DOHH2 (cell line): ENCODE data around the gene MYO1H.

Source experiments
- H3F3A ChIP-seq: fragments of 200-600 bp; sonication (generic), shearing (Covaris generic); 2 replicates; pipeline ENCODE4 v1.6.0; 2016; ENCODE audit warnings: antibody characterized with exemption, mild to moderate bottlenecking; ENCODE audit not compliant: control insufficient read depth, insufficient read depth
- H3K27ac ChIP-seq: fragments of 200-600 bp; sonication (generic); 2 replicates; pipeline ENCODE4 v1.5.1; 2014; ENCODE audit warnings: low read depth, mild to moderate bottlenecking, low read length, moderate library complexity
- H3K27me3 ChIP-seq: fragments of 200-600 bp; sonication (generic); 2 replicates; pipeline ENCODE4 v1.6.1; 2014; ENCODE audit warnings: mild to moderate bottlenecking, low read length, mixed read lengths; ENCODE audit not compliant: control insufficient read depth
- H3K36me3 ChIP-seq: fragments of 200-600 bp; sonication (generic); 2 replicates; pipeline ENCODE4 v1.6.1; 2014; ENCODE audit warnings: mild to moderate bottlenecking, low read length, moderate library complexity, mixed read lengths; ENCODE audit not compliant: control insufficient read depth
- H3K4me1 ChIP-seq: fragments of 200-600 bp; sonication (generic); 2 replicates; pipeline ENCODE4 v1.6.1; 2014; ENCODE audit warnings: mild to moderate bottlenecking, low read length, mixed read lengths; ENCODE audit not compliant: control insufficient read depth
- H3K4me2 ChIP-seq: fragments of 200-600 bp; sonication (generic); 2 replicates; pipeline ENCODE4 v1.6.0; 2014; ENCODE audit warnings: mild to moderate bottlenecking, low read length, moderate library complexity
- H3K4me3 ChIP-seq: fragments of 200-600 bp; sonication (generic); 2 replicates; pipeline ENCODE4 v1.5.1; 2014; ENCODE audit warnings: mild to moderate bottlenecking, low read length, mixed read lengths
- H3K79me2 ChIP-seq: fragments of 200-600 bp; sonication (generic); 2 replicates; pipeline ENCODE4 v1.6.1; 2014; ENCODE audit warnings: mild to moderate bottlenecking, low read length, mixed read lengths; ENCODE audit not compliant: control insufficient read depth
- H3K9me2 ChIP-seq: fragments of 200-600 bp; sonication (generic); replicated peaks from 2 replicates; pipeline ENCODE4 v1.6.1; 2014; ENCODE audit warnings: mild to moderate bottlenecking, low read length, mixed read lengths; ENCODE audit not compliant: control insufficient read depth
- H3K9me3 ChIP-seq: fragments of 200-600 bp; sonication (generic); 2 replicates; pipeline ENCODE4 v1.6.1; 2014; ENCODE audit warnings: antibody characterized with exemption, low read length, mixed read lengths; ENCODE audit not compliant: control insufficient read depth, insufficient read depth
- H4K20me1 ChIP-seq: fragments of 200-600 bp; sonication (generic); 2 replicates; pipeline ENCODE4 v1.6.0; 2014; ENCODE audit warnings: low read depth, mild to moderate bottlenecking, antibody characterized with exemption, low read length, moderate library complexity; ENCODE audit not compliant: control insufficient read depth, insufficient read depth
- CTCF ChIP-seq: fragments of 200-600 bp; sonication (generic); IDR thresholded peaks from one replicate; pipeline ENCODE4 v1.5.1; 2014; ENCODE audit warnings: antibody characterized with exemption, mild to moderate bottlenecking, low read depth, low read length; ENCODE audit not compliant: poor library complexity, severe bottlenecking
- EZH2phosphoT487 ChIP-seq: fragments of 200-600 bp; sonication (generic); IDR thresholded peaks from 2 replicates; pipeline ENCODE4 v1.6.1; 2017; ENCODE audit warnings: borderline replicate concordance, mild to moderate bottlenecking, antibody characterized with exemption, low read length, moderate library complexity, mixed read lengths

The MYO1H gene

GRCh38 chr12:109336593-109336992 lies 11.1 kb upstream of the MYO1H start:
- H3F3A ChIP-seq, result no peaks in the 10 kb centered on the region
- no peak overlapping the region for H3K27ac ChIP-seq
- H3K27me3 ChIP-seq, result 0 out of 2 replicates have a peak, but pooled peaks cover 2% of the 10 kb centered on the region
- H3K4me2 ChIP-seq, result no peak overlapping the region
- no peaks in the 10 kb centered on the region for H3K9me3 ChIP-seq
- no peaks in the 10 kb centered on the region for H3K9me2 ChIP-seq
- H3K4me1 ChIP-seq, result no peaks in the 10 kb centered on the region
- H3K36me3 ChIP-seq, result no peaks in the 10 kb centered on the region
- no peak for TF ChIP-seq EZH2phosphoT487
- TF ChIP-seq CTCF, result no peak
- H4K20me1 ChIP-seq, result no peaks in the 10 kb centered on the region
- no peaks in the 10 kb centered on the region for H3K79me2 ChIP-seq
- no peak overlapping the region for H3K4me3 ChIP-seq

- H3K4me1 ChIP-seq, result no peaks in the 10 kb centered on the region
- H3K27me3 ChIP-seq, result 0 out of 2 replicates have a peak, but pooled peaks cover 2% of the 10 kb centered on the region
- no peaks in the 10 kb centered on the region for H3K9me2 ChIP-seq
- no peaks in the 10 kb centered on the region for H3F3A ChIP-seq
- H3K4me3 ChIP-seq, result no peak overlapping the region
- no peaks in the 10 kb centered on the region for H4K20me1 ChIP-seq
- H3K36me3 ChIP-seq, result no peaks in the 10 kb centered on the region
- no peak overlapping the region for H3K27ac ChIP-seq
- no peaks in the 10 kb centered on the region for H3K79me2 ChIP-seq
- no peak overlapping the region for H3K4me2 ChIP-seq
- no peak for TF ChIP-seq EZH2phosphoT487
- TF ChIP-seq CTCF, result no peak
- H3K9me3 ChIP-seq, result no peaks in the 10 kb centered on the region
Measured at GRCh38 chr12:109343677-109344076, 4.0 kb upstream of the MYO1H start.

- H3K27ac ChIP-seq, result no peak overlapping the region
Measured at GRCh38 chr12:109345428-109345827, 2.3 kb upstream of the MYO1H start.

More at GRCh38 chr12:109345428-109345827, 2.3 kb upstream of the MYO1H start:
- H3K4me3 ChIP-seq, result no peak overlapping the region
- no peaks in the 10 kb centered on the region for H3F3A ChIP-seq
- H3K27me3 ChIP-seq, result 0 out of 2 replicates have a peak, but pooled peaks cover 2% of the 10 kb centered on the region
- no peaks in the 10 kb centered on the region for H3K36me3 ChIP-seq
- no peaks in the 10 kb centered on the region for H4K20me1 ChIP-seq
- no peaks in the 10 kb centered on the region for H3K79me2 ChIP-seq
- no peak overlapping the region for H3K4me2 ChIP-seq
- H3K4me1 ChIP-seq, result no peaks in the 10 kb centered on the region
- H3K9me2 ChIP-seq, result no peaks in the 10 kb centered on the region
- TF ChIP-seq EZH2phosphoT487, result no peak
- TF ChIP-seq CTCF, result no peak
- no peaks in the 10 kb centered on the region for H3K9me3 ChIP-seq
